HepG2 (cell line): ENCODE results near the gene PREX1. TPM values are rescaled to one million over a fixed set of nuclear protein-coding genes. Genes with fewer than 3 reads are reported as not detected.
A peak's percentile ranks its signal among the peaks of the same experiment; 100 is the strongest.

ENCODE experiments used
- ATAC-seq: fragments of 200-7000 bp; cut with Tn5 transposase; 3 replicates; pipeline ENCODE4 v1.9.1; 2020; ENCODE audit warnings: mild to moderate bottlenecking, moderate library complexity
- BruUV-seq: library from RNA; stranded (reverse); fragments of 400-500 nt; replicated peaks from 2 replicates; lab custom pipeline; 2021; lab: Mats Ljungman, UMichigan
- CTCF ChIA-PET: fragments of 300-600 bp; formaldehyde crosslinking; extraction: SDS; loops from one replicate; lab custom pipeline; 2021; ENCODE audit warnings: low total read pairs, inconsistent platforms, low intra/inter-chr PET ratio; lab: Yijun Ruan, JAX
- POLR2A ChIA-PET: fragments of 350-600 bp; sonication (Branson Sonifier 250); formaldehyde crosslinking; loops from one replicate; lab custom pipeline; 2020; ENCODE audit warnings: antibody characterized with exemption, inconsistent platforms; lab: Yijun Ruan, JAX
- DNase-seq: peaks from one replicate; pipeline ENCODE4 v3.0.0-alpha.2; 2015; ENCODE audit warnings: low spot score
- FAIRE-seq: peaks from 3 replicates; lab custom pipeline; 2011; peaks lifted over from hg19 to GRCh38; lab: Jason Lieb, UNC
- H2AFZ ChIP-seq: one replicate; pipeline ENCODE4 v1.6.1; 2011; ENCODE audit warnings: low read length, inconsistent platforms
- H3K27ac ChIP-seq: fragments of 300-600 bp; 3 replicates; pipeline ENCODE4 v1.8.0; 2011; ENCODE audit warnings: mixed run types, mild to moderate bottlenecking, mixed read lengths, low read length, inconsistent platforms; ENCODE audit not compliant: insufficient read depth; ENCODE audit errors: extremely low read length
- H3K27me3 ChIP-seq, 2 experiments: fragments of 200-600 bp in 1 of 2; 2 replicates in 1 of 2; 3 replicates in 1 of 2; pipeline versions ENCODE4 v1.6.0 to v1.8.0; 2011; ENCODE audit warnings: low read length in 2 of 2, mild to moderate bottlenecking in 2 of 2, moderate library complexity in 2 of 2, inconsistent platforms in 1 of 2; ENCODE audit not compliant: insufficient read depth in 2 of 2, control insufficient read depth in 1 of 2
- H3K36me3 ChIP-seq, 2 experiments: fragments of 200-600 bp in 1 of 2; replicated peaks in 1 of 2; 2 replicates in 1 of 2; 3 replicates in 1 of 2; pipeline versions ENCODE4 v1.5.1 to v1.8.0; 2011; ENCODE audit warnings: low read length in 2 of 2, inconsistent platforms in 1 of 2; ENCODE audit not compliant: insufficient read depth in 2 of 2, control insufficient read depth in 1 of 2
- H3K4me1 ChIP-seq: 2 replicates; pipeline ENCODE4 v1.5.1; 2012; ENCODE audit warnings: low read length, inconsistent platforms; ENCODE audit not compliant: insufficient read depth
- H3K4me2 ChIP-seq: 2 replicates; pipeline ENCODE4 v1.6.0; 2011; ENCODE audit warnings: low read depth, low read length, inconsistent platforms
- H3K4me3 ChIP-seq, 3 experiments: fragments of 200-600 bp in 1 of 3; sonication (generic), shearing (Covaris generic) in 1 of 3; replicated peaks in 1 of 3; 2 replicates each; pipeline ENCODE4 v1.5.1; 2011 to 2016; ENCODE audit warnings: low read length in 3 of 3, inconsistent platforms in 2 of 3, low read depth in 2 of 3, mild to moderate bottlenecking in 2 of 3, control low read depth in 1 of 3, mixed read lengths in 1 of 3; ENCODE audit not compliant: insufficient read depth in 1 of 3
- H3K79me2 ChIP-seq: one replicate; pipeline ENCODE4 v1.6.1; 2011; ENCODE audit warnings: low read length, inconsistent platforms; ENCODE audit not compliant: insufficient read depth
- H3K9ac ChIP-seq: 2 replicates; pipeline ENCODE4 v1.6.0; 2011; ENCODE audit warnings: mild to moderate bottlenecking, low read depth, low read length, inconsistent platforms; ENCODE audit not compliant: insufficient read depth
- H3K9me3 ChIP-seq: 2 replicates; pipeline ENCODE4 v1.5.1; 2012; ENCODE audit warnings: mild to moderate bottlenecking, low read length
- H4K20me1 ChIP-seq: 2 replicates; pipeline ENCODE4 v1.6.0; 2011; ENCODE audit warnings: inconsistent platforms, mild to moderate bottlenecking, low read length, moderate library complexity; ENCODE audit not compliant: insufficient read depth
- CREB1 ChIP-seq, 2 experiments: fragments of 450-650 bp in 1 of 2; IDR thresholded peaks; 2 replicates each; pipeline ENCODE4 v1.6.1; 2016 to 2017; ENCODE audit warnings: control low read depth in 1 of 2, mild to moderate bottlenecking in 1 of 2, missing compliant biosample characterization in 1 of 2, missing genetic modification characterization in 1 of 2
- CREB3 ChIP-seq: sonication (generic); formaldehyde crosslinking; IDR thresholded peaks from 2 replicates; pipeline ENCODE4 v1.5.0; 2020; ENCODE audit warnings: missing genetic modification reagents
- FOXA1 ChIP-seq, 2 experiments: fragments of 450-650 bp in 1 of 2; sonication (generic) in 1 of 2; formaldehyde crosslinking in 1 of 2; IDR thresholded peaks; 2 replicates each; pipeline versions ENCODE4 v1.4.0 to v1.6.1; 2016 to 2020; ENCODE audit warnings: missing genetic modification reagents in 1 of 2
- KDM6A ChIP-seq: IDR thresholded peaks from 2 replicates; pipeline ENCODE4 v1.6.1; 2016; ENCODE audit warnings: low read depth
- MED1 ChIP-seq: sonication (generic); formaldehyde crosslinking; IDR thresholded peaks from 2 replicates; pipeline ENCODE4 v1.4.0; 2020; ENCODE audit warnings: missing genetic modification reagents
- PCBP1 ChIP-seq: fragments of 200-400 bp; formaldehyde crosslinking; IDR thresholded peaks from 2 replicates; pipeline ENCODE4 v1.6.1; 2017; ENCODE audit warnings: mild to moderate bottlenecking, low read depth, low read length, borderline replicate concordance
- SIX4 ChIP-seq: sonication (generic); formaldehyde crosslinking; IDR thresholded peaks from 2 replicates; pipeline ENCODE4 v1.4.0; 2020; ENCODE audit warnings: missing genetic modification reagents
- SUZ12 ChIP-seq: fragments of 150-350 bp; IDR thresholded peaks from 2 replicates; pipeline ENCODE4 v1.6.1; 2014; ENCODE audit warnings: low read depth, low read length
- ZBTB7B ChIP-seq: sonication (generic); formaldehyde crosslinking; IDR thresholded peaks from 2 replicates; pipeline ENCODE4 v1.4.0; 2020; ENCODE audit warnings: missing genetic modification reagents
- ZEB1 ChIP-seq: IDR thresholded peaks from 2 replicates; pipeline ENCODE4 v1.6.1; 2012; ENCODE audit warnings: mild to moderate bottlenecking, low read depth, inconsistent platforms; ENCODE audit not compliant: insufficient replicate concordance
- ZNF281 ChIP-seq: sonication (generic); formaldehyde crosslinking; IDR thresholded peaks from 2 replicates; pipeline ENCODE4 v1.4.0; 2020; ENCODE audit warnings: missing genetic modification reagents, borderline replicate concordance
- ZNF629 ChIP-seq: sonication (generic); formaldehyde crosslinking; conservative IDR thresholded peaks from 2 replicates; pipeline ENCODE4 v1.5.0; 2020; ENCODE audit warnings: missing genetic modification reagents
- ZNF768 ChIP-seq: sonication (generic); formaldehyde crosslinking; IDR thresholded peaks from 2 replicates; pipeline ENCODE4 v1.4.0; 2020; ENCODE audit warnings: missing genetic modification reagents
- ZNF788 ChIP-seq: sonication (generic); formaldehyde crosslinking; IDR thresholded peaks from 2 replicates; pipeline ENCODE4 v1.5.0; 2020; ENCODE audit warnings: mild to moderate bottlenecking, missing genetic modification reagents, borderline replicate concordance
- WGBS: methylation state at CpG from one replicate; pipeline ENCODE4 v1.1.6; 2017; ENCODE audit warnings: low lambda C conversion rate; 5-methylcytosine and 5-hydroxymethylcytosine counted together
- in situ Hi-C: cut with HindIII; loops from 2 replicates; pipeline ENCODE4 v1.10.0; 2017; ENCODE audit warnings: low pct_unique_long_range_greater_than_20kb; ENCODE audit not compliant: extremely low pct_ligation_motif_present
- intact Hi-C: fragments of 100-400 bp; cut with micrococcal nuclease; formaldehyde crosslinking; loops from one replicate; pipeline ENCODE4 v1.10.0; 2022; ENCODE audit not compliant: unreplicated experiment
- polyA plus RNA-seq, 8 experiments: library from polyadenylated mRNA; depleted of rRNA in 3 of 8; stranded (reverse) in 7 of 8; unstranded in 1 of 8; fragments of >200 nt; fragmentation: Illumina TruSeq in 4 of 8; extraction: Trizol in 4 of 8; gene quantifications; 2 replicates each; pipeline versions ENCODE4 v1.2.1 to v1.2.3, GENCODE V29; 2011 to 2016; ENCODE audit warnings: low read depth in 4 of 8, missing spikeins in 1 of 8, mixed read lengths in 1 of 8; ENCODE audit not compliant: insufficient read depth in 1 of 8
- total RNA-seq, 5 experiments: library from RNA; depleted of rRNA; stranded (reverse); fragments of >200 nt; fragmentation: Illumina TruSeq; extraction: Trizol; gene quantifications; 2 replicates each; pipeline ENCODE4 v1.2.3, GENCODE V29; 2016; ENCODE audit warnings: low read depth in 1 of 5

The PREX1 gene
- total and polyA plus RNA-seq, 2 of the 13 experiments (the other 11 are each of a cell fraction or from before 2014, with no cell fraction given): 0.02 to 0.04 TPM

- no peak for TF ChIP-seq FOXA1 (IDR thresholded peaks at IDR 0.05)
- TF ChIP-seq FOXA1 (CRISPR knock-in tag; IDR thresholded peaks at IDR 0.05): no peak
- no peak for TF ChIP-seq ZBTB7B (CRISPR knock-in tag)
These were observed 32.1 kb downstream of the PREX1 start (continued) for GRCh38 chr20:48795732-48796131.

DNA sequence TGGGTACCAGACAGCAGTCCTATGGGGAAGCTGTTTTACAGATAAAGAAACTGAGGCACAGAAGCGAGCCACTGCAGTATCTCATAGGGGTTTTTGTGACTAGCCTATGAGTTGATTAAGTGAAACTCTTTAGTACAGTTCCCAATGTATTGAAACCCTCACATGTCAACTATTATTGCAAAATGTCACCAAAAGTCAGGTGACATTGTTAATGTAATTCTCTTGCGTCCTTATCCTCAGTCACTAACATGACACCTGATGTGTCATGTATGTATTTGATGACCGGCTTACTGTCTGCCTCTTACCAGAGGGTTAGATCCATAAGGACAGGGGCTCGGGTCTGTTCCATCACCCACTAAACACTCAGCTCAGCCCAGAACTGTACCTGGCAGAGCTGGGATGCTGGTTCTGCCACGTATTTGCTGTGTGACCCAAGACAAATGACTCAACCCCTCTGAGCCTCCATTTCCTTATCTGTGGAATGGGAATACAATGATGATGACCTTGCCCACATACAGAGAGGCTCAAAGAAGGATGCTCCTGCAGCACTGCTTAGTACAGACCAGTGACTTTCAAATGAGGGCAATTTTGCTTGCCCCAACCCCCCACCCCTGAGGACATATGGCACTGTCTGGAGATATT is 32.9 kb downstream of the PREX1 start:
- no peaks in the 10 kb centered on the region for H3K36me3 ChIP-seq

GRCh38 chr20:48794360-48794759 is 33.4 kb downstream of the PREX1 start:
- DNase-seq (no peak), ATAC-seq (peak; percentile 27; the same call in 2 of the 3 replicates), FAIRE-seq (no peak)
- no peak overlapping the region for H3K4me2 ChIP-seq
- CTCF ChIA-PET: no interaction called here
- H3K79me2 ChIP-seq: no peaks in the 10 kb centered on the region
- no peak overlapping the region for H3K9ac ChIP-seq
- WGBS: 0% methylated on average over 5 of the region's 5 CpGs
- no TSS peak for BruUV-seq
- no peaks in the 10 kb centered on the region for H3K9me3 ChIP-seq
- peaks cover 6 to 38% of the 10 kb centered on the region in 2 experiments; a peak in 3 of 5 replicates for H3K27me3 ChIP-seq
- H3K36me3 ChIP-seq: no peaks in the 10 kb centered on the region
- H2AFZ ChIP-seq: no peak overlapping the region
- H4K20me1 ChIP-seq: no peaks in the 10 kb centered on the region
- POLR2A ChIA-PET: no interaction called here
- no peaks in the 10 kb centered on the region for H3K4me1 ChIP-seq
- in situ Hi-C loops: no loop called here
- no peak overlapping the region for H3K27ac ChIP-seq
- intact Hi-C loops: no loop called here
- no peak overlapping the region for H3K4me3 ChIP-seq
- TF ChIP-seq CREB3 (CRISPR knock-in tag): no peak
- TF ChIP-seq ZNF281 (CRISPR knock-in tag): no peak
- no peak for TF ChIP-seq MED1 (CRISPR knock-in tag)
- no peak for TF ChIP-seq SIX4 (CRISPR knock-in tag)
- TF ChIP-seq KDM6A (CRISPR knock-in tag): no peak
- no peak for TF ChIP-seq ZNF788 (CRISPR knock-in tag)
- TF ChIP-seq PCBP1: no peak
- TF ChIP-seq ZEB1: no peak

More for the DNA sequence above, 32.9 kb downstream of the PREX1 start:
- Histone ChIP-seq H3K27me3 (peaks cover 8 to 38% of the 10 kb centered on the region in 2 experiments; a peak in 4 of 5 replicates), H3K9ac (no peak overlapping the region), H3K27ac (no peak overlapping the region), H3K79me2 (no peaks in the 10 kb centered on the region), H3K9me3 (no peaks in the 10 kb centered on the region), H3K4me3 (no peak overlapping the region), H3K4me2 (no peak overlapping the region), H4K20me1 (no peaks in the 10 kb centered on the region), H3K4me1 (no peaks in the 10 kb centered on the region), H2AFZ (no peak overlapping the region)
- FAIRE-seq: no peak
- CTCF ChIA-PET: no interaction called here
- no peak for DNase-seq
- TF ChIP-seq ZNF629 (peak; percentile 40; the same call in 1 of the 2 replicates), ZNF768 (peak; percentile 60; the same call in 1 of the 2 replicates), CREB1 (IDR thresholded peaks at IDR 0.05) (0 out of 2 replicates have a peak, but pooled peaks have one; percentile 33), CREB1 (CRISPR knock-in tag; IDR thresholded peaks at IDR 0.05) (no peak), SUZ12 (no peak)
- WGBS: 16% methylated on average over 5 of the region's 5 CpGs
- POLR2A ChIA-PET: no interaction called here
- no TSS peak for BruUV-seq
- in situ Hi-C loops (no loop called here), intact Hi-C loops (no loop called here)
- ATAC-seq: no peak
